GM21737 (cell line): ENCODE results near the gene LILRB4.
"Not testable (repeated sequence)": the region's sequence is repeated elsewhere in the genome, so short reads cannot be mapped to it uniquely, and the experiment has no call there.

Experiments
- ATAC-seq: cut with Tn5 transposase; IDR thresholded peaks from one replicate; pipeline ENCODE4 v1.9.1; 2021; ENCODE audit warnings: mild to moderate bottlenecking, moderate library complexity; ENCODE audit not compliant: unreplicated experiment

Gene LILRB4

GRCh38 chr19:54648129-54648528 lies 14.7 kb upstream of the LILRB4 start:
- ATAC-seq = no peak

DNA sequence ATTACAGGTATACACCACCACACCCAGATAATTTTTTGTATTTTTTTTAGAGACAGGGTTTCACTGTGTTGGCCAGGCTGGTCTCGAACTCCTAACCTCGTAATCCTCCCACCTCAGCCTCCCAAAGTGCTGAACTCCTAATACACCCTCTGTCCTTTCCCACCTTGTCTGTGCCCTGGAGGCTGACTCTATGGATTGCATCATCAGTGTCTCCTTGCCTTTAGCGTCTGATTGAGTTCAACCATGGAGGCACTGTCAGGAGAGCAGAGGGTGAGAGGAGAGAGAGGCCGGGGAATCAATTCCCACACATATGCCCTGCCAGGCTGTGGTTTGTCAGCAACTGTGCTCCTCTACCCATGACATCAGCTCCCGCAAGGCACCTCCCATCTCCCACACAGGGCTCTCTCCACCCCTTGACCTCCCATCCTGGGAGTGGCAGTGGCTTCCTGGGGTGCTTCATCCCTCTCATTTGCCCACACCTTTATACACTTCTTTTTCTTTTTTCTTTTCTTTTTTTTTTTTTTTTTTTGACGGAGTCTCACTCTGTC lies 12.6 kb upstream of the LILRB4 start:
- no peak for ATAC-seq

DNA sequence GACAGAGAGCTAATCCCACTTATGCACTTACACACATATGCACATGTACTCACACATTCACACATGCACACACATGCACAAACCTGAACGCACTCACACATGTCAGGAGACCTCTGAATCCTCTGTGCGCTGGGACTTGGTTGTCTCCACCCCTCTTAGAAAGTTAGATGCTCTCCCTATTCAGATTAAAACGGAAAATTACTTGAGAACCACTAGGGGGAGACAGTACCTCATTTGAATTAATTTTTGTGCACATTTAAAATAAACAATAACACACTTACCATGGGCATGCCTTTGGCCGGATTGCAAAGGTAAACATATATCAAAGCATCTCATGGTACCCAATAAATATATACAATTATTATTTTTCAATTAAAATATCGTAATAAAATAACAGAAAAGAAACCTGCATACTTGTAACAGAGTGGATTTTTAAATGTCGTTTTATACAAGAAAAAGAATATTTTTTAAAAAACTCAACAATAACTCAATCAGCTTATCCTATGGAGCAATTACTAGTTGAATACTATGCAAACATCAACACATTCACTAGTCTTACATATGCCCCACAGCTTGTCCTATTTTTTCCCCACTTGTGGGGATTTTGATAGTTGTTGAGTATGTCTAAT lies 9.5 kb upstream of the LILRB4 start:
- ATAC-seq = no peak

GRCh38 chr19:54654447-54655321 lies 8.1 kb upstream of the LILRB4 start:
- ATAC-seq = no peak

DNA sequence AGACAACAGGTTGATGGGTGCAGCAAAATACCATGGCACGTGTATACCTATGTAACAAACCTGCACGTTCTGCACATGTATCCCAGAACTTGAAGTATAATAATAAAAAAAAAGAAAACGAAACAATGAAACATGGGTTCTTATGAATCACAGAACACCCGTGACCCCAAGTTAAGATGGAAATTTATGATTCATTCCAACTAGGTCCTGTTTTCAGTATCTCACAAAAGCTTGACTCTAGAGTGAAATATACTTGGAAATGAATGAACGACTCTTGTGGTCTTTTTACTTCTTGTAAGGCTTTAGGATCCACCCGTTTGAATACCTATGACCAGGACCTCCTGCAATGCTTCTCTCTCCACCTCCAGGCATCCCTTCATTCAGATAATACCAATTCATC lies 3.5 kb upstream of the LILRB4 start:
- ATAC-seq = no peak

DNA sequence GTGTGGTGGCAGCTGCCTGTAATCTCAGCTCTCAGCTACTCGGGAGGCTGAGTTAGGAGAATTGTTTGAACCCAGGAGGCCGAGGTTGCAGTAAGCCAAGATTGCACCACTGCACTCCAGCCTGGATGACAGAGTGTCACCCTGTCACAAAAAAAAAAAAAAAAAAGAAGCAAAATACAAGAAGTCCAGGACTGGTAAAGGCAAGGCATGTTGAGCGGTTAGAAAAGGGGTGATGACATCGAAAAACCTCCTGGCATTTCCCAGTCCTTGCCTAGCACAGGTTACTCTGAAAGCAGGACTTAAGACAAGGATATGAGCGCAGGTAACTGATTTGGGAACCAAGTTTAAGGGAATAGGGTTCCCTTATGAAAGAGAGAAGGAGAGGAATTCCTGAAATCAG lies 2.5 kb upstream of the LILRB4 start:
- no peak for ATAC-seq

DNA sequence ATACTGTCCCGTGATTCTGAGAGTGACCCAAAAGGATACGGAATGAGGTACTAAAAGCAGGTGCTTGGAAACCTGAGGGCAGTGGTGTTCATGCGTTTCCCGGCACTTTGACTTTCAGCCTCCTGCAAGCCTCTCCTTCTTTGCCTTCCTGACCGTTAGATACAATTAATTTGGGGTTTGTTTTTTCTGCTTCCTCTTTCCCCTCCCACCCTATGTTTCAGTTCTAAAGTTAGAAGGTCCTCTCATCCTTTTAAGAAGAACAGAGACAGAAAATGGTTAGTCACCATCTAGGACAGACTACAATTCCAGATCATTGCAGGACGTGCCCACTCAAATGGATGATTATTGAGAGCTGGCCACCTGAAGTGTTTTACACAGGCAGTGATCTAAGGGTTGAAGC lies 1.8 kb upstream of the LILRB4 start:
- no peak for ATAC-seq

DNA sequence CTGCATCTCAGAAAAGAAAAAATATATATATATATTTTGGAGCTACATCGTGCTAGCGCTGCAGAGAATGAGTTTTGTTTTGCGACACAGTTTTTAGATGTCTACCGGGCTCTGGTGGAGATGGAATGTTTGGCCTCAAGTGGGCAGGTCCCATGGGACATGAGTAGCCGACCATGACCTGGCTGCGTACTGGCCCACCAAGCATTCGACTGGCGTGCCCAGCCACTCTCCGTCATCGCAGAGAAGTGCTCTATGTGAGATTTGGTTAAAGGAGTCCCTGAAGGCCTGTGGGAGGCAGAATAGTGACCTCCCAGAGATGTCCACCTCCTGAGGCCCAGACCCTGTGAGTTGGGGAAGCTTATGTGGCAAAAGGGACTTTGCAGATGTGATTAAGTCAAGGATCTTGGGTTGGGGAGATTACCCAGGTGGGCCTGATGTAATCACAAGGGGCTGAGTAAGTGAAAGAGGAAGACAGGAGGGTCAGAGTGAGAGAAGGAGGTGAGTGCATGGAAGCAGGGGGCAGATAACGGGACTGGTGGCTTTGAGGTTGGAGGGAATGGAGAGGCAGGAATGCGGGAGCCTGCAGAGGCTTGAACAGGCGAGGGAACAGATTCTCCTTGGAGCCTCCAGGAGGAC lies 821 bp upstream of the LILRB4 start:
- no peak for ATAC-seq

GRCh38 chr19:54665530-54665929 lies 2.7 kb downstream of the LILRB4 start:
- ATAC-seq = no peak

- no peak for ATAC-seq
These were observed 4.4 kb downstream of the LILRB4 start for GRCh38 chr19:54667217-54667616.

DNA sequence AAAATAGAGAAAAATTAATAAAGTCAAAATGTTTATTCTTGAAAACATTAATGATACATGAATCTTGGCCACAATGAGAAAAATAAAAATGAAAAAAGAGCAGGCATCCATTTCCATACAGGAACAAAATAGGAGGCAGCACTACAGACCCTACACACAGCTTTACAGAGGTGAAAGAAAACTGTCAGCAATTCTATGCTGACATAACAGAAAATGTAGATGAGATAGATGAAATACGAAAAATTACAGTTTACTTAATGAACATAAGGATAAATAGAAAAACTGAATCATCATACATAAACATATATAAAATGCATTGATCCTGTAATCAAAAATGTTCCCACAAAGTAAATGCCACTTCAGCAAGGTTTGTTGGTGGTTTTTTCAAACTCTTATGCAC lies 5.6 kb downstream of the LILRB4 start:
- ATAC-seq = no peak

- ATAC-seq = no peak
These were observed 8.0 kb downstream of the LILRB4 start for GRCh38 chr19:54670576-54671357.

- ATAC-seq = no peak
These were observed 10.4 kb downstream of the LILRB4 start for GRCh38 chr19:54673222-54673621.

DNA sequence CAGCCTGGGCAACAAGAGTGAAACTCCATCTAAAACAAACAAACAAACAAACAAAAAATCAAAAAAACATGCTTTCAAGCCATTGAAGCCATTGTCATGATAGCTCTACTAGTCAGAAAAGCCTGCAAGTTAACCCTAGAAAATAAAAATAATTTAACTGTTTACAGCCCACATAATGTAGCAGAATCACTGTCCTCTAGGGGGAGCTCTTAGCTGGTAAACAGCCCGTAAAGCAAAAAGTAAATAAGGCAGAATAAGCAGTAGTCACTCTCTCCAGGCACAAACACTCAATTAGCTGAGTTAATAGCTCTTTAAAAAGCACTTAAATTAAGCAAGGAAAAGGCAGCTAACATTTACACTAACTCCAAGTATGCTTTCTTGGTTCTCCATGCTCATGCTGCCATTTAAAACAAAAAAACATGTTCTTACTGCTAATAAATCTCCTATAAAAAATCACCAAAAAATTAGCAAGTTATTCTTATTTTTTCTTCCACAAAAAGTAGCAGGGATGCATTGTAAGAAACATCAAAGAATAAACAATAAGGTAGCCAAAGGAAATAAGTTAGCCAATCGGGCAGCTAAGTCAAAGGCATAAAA lies 11.3 kb downstream of the LILRB4 start:
- no peak for ATAC-seq

DNA sequence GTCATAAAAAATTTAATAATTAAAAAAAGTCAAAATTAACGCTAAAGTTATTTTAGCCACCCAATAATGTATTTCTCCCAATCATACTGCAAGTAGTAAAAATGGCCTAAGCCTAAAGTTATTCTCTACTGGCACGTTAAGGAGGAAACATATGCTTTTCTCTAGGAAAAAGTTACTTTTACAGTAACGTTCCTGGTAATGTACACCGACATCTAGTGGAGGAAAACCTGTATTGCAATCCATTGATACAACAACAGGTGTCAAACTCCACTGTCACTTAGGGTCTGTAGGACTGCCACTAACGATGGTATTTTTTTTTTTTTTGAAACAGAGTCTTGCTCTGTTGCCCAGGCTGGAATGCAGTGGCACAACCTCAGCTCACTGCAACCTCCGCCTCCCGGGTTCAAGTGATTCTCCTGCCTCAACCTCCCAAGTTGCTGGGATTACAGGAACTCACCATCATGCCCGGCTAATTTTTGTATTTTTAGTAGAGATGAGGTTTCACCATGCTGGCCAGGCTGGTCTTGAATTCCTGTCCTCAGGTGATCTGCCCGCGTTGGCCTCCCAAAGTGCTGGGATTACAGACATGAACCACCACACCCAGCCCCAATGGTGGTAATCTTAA lies 13.5 kb downstream of the LILRB4 start:
- ATAC-seq = not testable (repeated sequence)

DNA sequence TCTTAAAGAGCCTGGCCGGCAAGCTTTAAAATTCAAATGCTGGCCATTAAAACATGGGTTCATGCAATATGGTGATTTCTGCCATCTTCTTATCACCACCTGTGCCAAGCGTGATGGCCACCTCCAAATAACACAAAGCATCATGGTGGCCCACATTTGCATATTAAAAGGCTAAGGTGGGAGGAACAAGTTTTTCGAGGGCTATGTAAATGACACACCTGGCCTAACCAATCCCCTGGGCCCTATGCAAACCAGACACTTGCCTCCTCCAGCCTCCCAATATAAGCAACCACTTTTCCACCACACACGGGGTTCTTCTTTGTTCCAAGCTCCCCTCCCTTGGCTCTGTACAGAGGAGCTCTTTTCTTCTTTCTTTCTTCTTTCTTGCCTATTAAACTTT lies 14.4 kb downstream of the LILRB4 start:
- ATAC-seq = no peak

DNA sequence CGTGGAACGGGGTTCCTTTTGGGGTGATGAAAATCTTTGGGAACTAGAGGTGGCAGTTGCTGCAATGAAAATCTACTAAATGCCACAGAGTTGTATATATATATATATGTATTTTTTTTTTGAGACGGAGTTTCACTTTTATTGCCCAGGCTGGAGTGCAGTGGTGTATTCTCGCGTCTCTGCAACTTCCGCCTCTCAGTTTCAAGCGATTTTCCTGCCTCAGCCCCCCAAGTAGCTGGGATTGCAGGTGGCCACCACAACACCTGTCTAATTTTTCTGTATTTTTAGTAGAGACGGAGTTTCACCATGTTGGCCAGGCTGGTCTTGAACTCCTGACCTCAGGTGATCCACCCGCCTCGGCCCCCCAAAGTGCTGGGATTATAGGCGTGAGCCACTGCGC lies 18.8 kb downstream of the LILRB4 start:
- ATAC-seq = not testable (repeated sequence)

DNA sequence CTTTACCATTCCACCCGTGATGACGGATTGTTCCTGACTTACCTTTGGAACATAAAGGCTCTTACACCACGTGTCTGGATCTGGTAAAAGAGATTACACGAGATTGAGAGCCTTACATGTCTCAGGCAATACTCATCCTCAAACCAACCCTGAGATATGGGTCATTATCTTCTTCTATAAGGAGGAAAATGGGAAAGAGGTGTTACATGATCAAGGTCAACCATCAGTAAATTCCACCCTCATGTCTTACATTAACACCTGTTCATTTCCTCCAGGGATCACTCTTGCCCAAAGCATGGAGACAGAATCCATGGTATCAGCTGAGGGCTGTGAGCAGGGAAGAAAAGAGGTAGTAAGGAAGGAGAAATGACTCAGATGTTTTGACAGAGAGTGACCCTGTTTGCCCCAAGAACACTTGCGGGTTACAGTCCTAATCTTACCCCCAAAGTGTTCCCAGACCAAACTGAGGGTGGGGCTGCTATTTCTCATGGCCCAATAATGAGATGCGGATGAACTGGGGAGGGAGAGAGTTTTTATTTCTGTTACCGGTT lies 19.6 kb downstream of the LILRB4 start:
- no peak for ATAC-seq

DNA sequence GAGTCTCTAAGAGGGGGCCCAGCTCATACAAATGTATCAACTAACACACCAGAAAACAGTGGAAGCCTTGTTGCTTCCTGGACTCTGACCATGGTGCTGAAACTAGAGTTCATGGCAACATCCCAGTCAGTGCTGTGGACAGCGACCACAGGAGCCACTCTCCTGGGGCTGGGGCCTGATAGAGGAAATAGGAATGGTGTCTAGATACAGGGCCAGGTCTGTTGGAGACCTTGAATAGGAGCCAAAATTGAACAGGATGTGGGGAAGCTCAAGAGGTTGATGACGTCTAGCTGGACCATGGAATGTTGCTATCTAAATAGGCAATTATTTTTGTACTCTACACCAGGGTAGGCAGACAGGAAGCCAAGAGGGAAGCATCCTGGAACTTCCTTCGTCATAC lies 21.7 kb downstream of the LILRB4 start:
- no peak for ATAC-seq
